HEK293 (cell line): Measurements from ENCODE around the gene MAN2A2.

Experiments used
- BCL11A ChIP-seq: fragments of 450-650 bp; formaldehyde crosslinking; IDR thresholded peaks from 2 replicates; pipeline ENCODE4 v1.5.1; 2016; ENCODE audit warnings: low read depth, missing biosample characterization, missing genetic modification characterization
- GFI1B ChIP-seq: fragments of 450-650 bp; formaldehyde crosslinking; IDR thresholded peaks from 2 replicates; pipeline ENCODE4 v1.5.1; 2016; ENCODE audit warnings: missing biosample characterization, missing genetic modification characterization
- GLIS2 ChIP-seq: fragments of 450-650 bp; formaldehyde crosslinking; IDR thresholded peaks from 2 replicates; pipeline ENCODE4 v1.5.1; 2016; ENCODE audit warnings: missing biosample characterization, missing genetic modification characterization
- KLF16 ChIP-seq: fragments of 450-650 bp; formaldehyde crosslinking; IDR thresholded peaks from 2 replicates; pipeline ENCODE4 v1.5.1; 2017; ENCODE audit warnings: missing biosample characterization, missing genetic modification characterization
- KLF9 ChIP-seq: fragments of 450-650 bp; formaldehyde crosslinking; IDR thresholded peaks from 2 replicates; pipeline ENCODE4 v1.5.1; 2016; ENCODE audit warnings: missing biosample characterization, missing genetic modification characterization, low read depth
- MZF1 ChIP-seq: fragments of 450-650 bp; formaldehyde crosslinking; IDR thresholded peaks from 2 replicates; pipeline ENCODE4 v1.5.1; 2017; ENCODE audit warnings: missing biosample characterization, missing genetic modification characterization, borderline replicate concordance
- PRDM6 ChIP-seq: fragments of 450-650 bp; formaldehyde crosslinking; IDR thresholded peaks from 2 replicates; pipeline ENCODE4 v1.5.1; 2017; ENCODE audit warnings: missing biosample characterization, missing genetic modification characterization
- SP2 ChIP-seq: fragments of 450-650 bp; formaldehyde crosslinking; IDR thresholded peaks from 2 replicates; pipeline ENCODE4 v1.5.1; 2016; ENCODE audit warnings: missing biosample characterization, missing genetic modification characterization
- TCF7L2 ChIP-seq: IDR thresholded peaks from 2 replicates; pipeline ENCODE4 v1.6.1; 2011; ENCODE audit warnings: low read depth, mild to moderate bottlenecking, inconsistent platforms, low read length, moderate library complexity, borderline replicate concordance
- ZBTB11 ChIP-seq: fragments of 450-650 bp; formaldehyde crosslinking; conservative IDR thresholded peaks from 2 replicates; pipeline ENCODE4 v1.5.1; 2016; ENCODE audit warnings: low read depth, missing biosample characterization, missing genetic modification characterization
- ZBTB20 ChIP-seq: fragments of 450-650 bp; formaldehyde crosslinking; IDR thresholded peaks from 2 replicates; pipeline ENCODE4 v1.5.1; 2016; ENCODE audit warnings: missing biosample characterization, missing genetic modification characterization
- ZBTB48 ChIP-seq: fragments of 450-650 bp; formaldehyde crosslinking; IDR thresholded peaks from 2 replicates; pipeline ENCODE4 v1.5.1; 2016; ENCODE audit warnings: missing biosample characterization, missing genetic modification characterization
- ZEB2 ChIP-seq: fragments of 450-650 bp; formaldehyde crosslinking; IDR thresholded peaks from 2 replicates; pipeline ENCODE4 v1.5.1; 2016; ENCODE audit warnings: missing biosample characterization, missing genetic modification characterization
- ZFP37 ChIP-seq: fragments of 450-650 bp; formaldehyde crosslinking; IDR thresholded peaks from 2 replicates; pipeline ENCODE4 v1.5.1; 2016; ENCODE audit warnings: missing biosample characterization, missing genetic modification characterization
- ZIC2 ChIP-seq: fragments of 450-650 bp; formaldehyde crosslinking; IDR thresholded peaks from 2 replicates; pipeline ENCODE4 v1.5.1; 2016; ENCODE audit warnings: missing biosample characterization, missing genetic modification characterization
- ZNF248 ChIP-seq: fragments of 450-650 bp; formaldehyde crosslinking; IDR thresholded peaks from 2 replicates; pipeline ENCODE4 v1.5.1; 2017; ENCODE audit warnings: missing biosample characterization, missing genetic modification characterization
- ZNF311 ChIP-seq: fragments of 450-650 bp; formaldehyde crosslinking; IDR thresholded peaks from 2 replicates; pipeline ENCODE4 v1.5.1; 2017; ENCODE audit warnings: missing biosample characterization, missing genetic modification characterization, borderline replicate concordance
- ZNF501 ChIP-seq: fragments of 450-650 bp; formaldehyde crosslinking; IDR thresholded peaks from 2 replicates; pipeline ENCODE4 v1.5.1; 2016; ENCODE audit warnings: missing biosample characterization, missing genetic modification characterization
- ZNF529 ChIP-seq: fragments of 450-650 bp; formaldehyde crosslinking; IDR thresholded peaks from 2 replicates; pipeline ENCODE4 v1.5.1; 2017; ENCODE audit warnings: missing genetic modification characterization, missing biosample characterization; ENCODE audit not compliant: insufficient replicate concordance
- ZNF561 ChIP-seq: fragments of 450-650 bp; IDR thresholded peaks from 2 replicates; pipeline ENCODE4 v1.5.1; 2018; ENCODE audit warnings: missing biosample characterization, missing genetic modification characterization, borderline replicate concordance
- ZNF623 ChIP-seq: fragments of 450-650 bp; formaldehyde crosslinking; IDR thresholded peaks from 2 replicates; pipeline ENCODE4 v1.5.1; 2016; ENCODE audit warnings: missing biosample characterization, missing genetic modification characterization
- ZNF626 ChIP-seq: fragments of 450-650 bp; sonication (Bioruptor Pico); formaldehyde crosslinking; IDR thresholded peaks from 2 replicates; pipeline ENCODE4 v1.5.1; 2018; ENCODE audit warnings: missing biosample characterization, missing genetic modification characterization, inconsistent platforms
- ZNF629 ChIP-seq: fragments of 450-650 bp; formaldehyde crosslinking; IDR thresholded peaks from 2 replicates; pipeline ENCODE4 v1.5.1; 2017; ENCODE audit warnings: missing biosample characterization, missing genetic modification characterization
- ZNF704 ChIP-seq: fragments of 450-650 bp; formaldehyde crosslinking; IDR thresholded peaks from 2 replicates; pipeline ENCODE4 v1.5.1; 2016; ENCODE audit warnings: missing biosample characterization, missing genetic modification characterization
- ZSCAN16 ChIP-seq: fragments of 450-650 bp; formaldehyde crosslinking; IDR thresholded peaks from 2 replicates; pipeline ENCODE4 v1.5.1; 2016; ENCODE audit warnings: missing biosample characterization, missing genetic modification characterization
- ZXDB ChIP-seq: fragments of 450-650 bp; formaldehyde crosslinking; IDR thresholded peaks from 2 replicates; pipeline ENCODE4 v1.5.1; 2016; ENCODE audit warnings: missing biosample characterization, missing genetic modification characterization
- TF ChIP-seq, protein P1 (sequence below): sonication (generic); formaldehyde crosslinking; IDR thresholded peaks from 2 replicates; pipeline ENCODE4 v1.8.1; 2022; ENCODE audit warnings: mild to moderate bottlenecking, moderate library complexity, missing genetic modification reagents
- TF ChIP-seq, protein P2 (sequence below): fragments of 450-650 bp; formaldehyde crosslinking; IDR thresholded peaks from 2 replicates; pipeline ENCODE4 v1.5.1; 2016; ENCODE audit warnings: missing biosample characterization, missing genetic modification characterization

The MAN2A2 gene

GRCh38 chr15:90902840-90903732, at the start of gene MAN2A2 (continued):
- TF ChIP-seq ZNF561 (tag by site-specific recombination) (peak; percentile 58; the same call in 1 of the 2 replicates), ZFP37 (tag by site-specific recombination) (0 out of 2 replicates have a peak, but pooled peaks have one; percentile 38), ZNF501 (tag by site-specific recombination) (peak; percentile 39; the same call in 1 of the 2 replicates), ZBTB20 (tag by site-specific recombination) (peak; percentile 90), TCF7L2 (no peak), BCL11A (tag by site-specific recombination) (0 out of 2 replicates have a peak, but pooled peaks have one; percentile 22), ZNF704 (tag by site-specific recombination) (no peak), GFI1B (tag by site-specific recombination) (no peak), ZIC2 (tag by site-specific recombination) (peak; percentile 99), ZNF629 (0 out of 2 replicates have a peak, but pooled peaks have one; percentile 21), MZF1 (tag by site-specific recombination) (0 out of 2 replicates have a peak, but pooled peaks have one; percentile 24), KLF9 (tag by site-specific recombination) (peak; percentile 64; the same call in 1 of the 2 replicates), ZNF311 (no peak), GLIS2 (tag by site-specific recombination) (peak; percentile 94), ZXDB (tag by site-specific recombination) (peak; percentile 65), ZNF248 (no peak), ZEB2 (tag by site-specific recombination) (peak; percentile 72), ZNF529 (tag by site-specific recombination) (no peak), ZBTB48 (peak; percentile 57; the same call in 1 of the 2 replicates), ZBTB11 (tag by site-specific recombination) (peak; percentile 46), ZNF626 (no peak), KLF16 (peak; percentile 74), PRDM6 (tag by site-specific recombination) (no peak), ZSCAN16 (tag by site-specific recombination) (peak; percentile 98), SP2 (tag by site-specific recombination) (peak; percentile 63), ZNF623 (no peak)
- TF ChIP-seq, protein P1, sequence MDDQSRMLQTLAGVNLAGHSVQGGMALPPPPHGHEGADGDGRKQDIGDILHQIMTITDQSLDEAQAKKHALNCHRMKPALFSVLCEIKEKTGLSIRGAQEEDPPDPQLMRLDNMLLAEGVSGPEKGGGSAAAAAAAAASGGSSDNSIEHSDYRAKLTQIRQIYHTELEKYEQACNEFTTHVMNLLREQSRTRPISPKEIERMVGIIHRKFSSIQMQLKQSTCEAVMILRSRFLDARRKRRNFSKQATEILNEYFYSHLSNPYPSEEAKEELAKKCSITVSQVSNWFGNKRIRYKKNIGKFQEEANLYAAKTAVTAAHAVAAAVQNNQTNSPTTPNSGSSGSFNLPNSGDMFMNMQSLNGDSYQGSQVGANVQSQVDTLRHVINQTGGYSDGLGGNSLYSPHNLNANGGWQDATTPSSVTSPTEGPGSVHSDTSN (CRISPR knock-in tag), result peak; percentile 63; the same call in 1 of the 2 replicates
- TF ChIP-seq, protein P2, sequence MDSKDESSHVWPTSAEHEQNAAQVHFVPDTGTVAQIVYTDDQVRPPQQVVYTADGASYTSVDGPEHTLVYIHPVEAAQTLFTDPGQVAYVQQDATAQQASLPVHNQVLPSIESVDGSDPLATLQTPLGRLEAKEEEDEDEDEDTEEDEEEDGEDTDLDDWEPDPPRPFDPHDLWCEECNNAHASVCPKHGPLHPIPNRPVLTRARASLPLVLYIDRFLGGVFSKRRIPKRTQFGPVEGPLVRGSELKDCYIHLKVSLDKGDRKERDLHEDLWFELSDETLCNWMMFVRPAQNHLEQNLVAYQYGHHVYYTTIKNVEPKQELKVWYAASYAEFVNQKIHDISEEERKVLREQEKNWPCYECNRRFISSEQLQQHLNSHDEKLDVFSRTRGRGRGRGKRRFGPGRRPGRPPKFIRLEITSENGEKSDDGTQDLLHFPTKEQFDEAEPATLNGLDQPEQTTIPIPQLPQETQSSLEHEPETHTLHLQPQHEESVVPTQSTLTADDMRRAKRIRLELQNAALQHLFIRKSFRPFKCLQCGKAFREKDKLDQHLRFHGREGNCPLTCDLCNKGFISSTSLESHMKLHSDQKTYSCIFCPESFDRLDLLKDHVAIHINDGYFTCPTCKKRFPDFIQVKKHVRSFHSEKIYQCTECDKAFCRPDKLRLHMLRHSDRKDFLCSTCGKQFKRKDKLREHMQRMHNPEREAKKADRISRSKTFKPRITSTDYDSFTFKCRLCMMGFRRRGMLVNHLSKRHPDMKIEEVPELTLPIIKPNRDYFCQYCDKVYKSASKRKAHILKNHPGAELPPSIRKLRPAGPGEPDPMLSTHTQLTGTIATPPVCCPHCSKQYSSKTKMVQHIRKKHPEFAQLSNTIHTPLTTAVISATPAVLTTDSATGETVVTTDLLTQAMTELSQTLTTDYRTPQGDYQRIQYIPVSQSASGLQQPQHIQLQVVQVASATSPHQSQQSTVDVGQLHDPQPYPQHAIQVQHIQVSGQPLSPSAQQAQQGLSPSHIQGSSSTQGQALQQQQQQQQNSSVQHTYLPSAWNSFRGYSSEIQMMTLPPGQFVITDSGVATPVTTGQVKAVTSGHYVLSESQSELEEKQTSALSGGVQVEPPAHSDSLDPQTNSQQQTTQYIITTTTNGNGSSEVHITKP (tag by site-specific recombination), result peak; percentile 23; the same call in 1 of the 2 replicates
